Smooth muscle cell (in vitro differentiated cells): ENCODE data around the gene RFX3. TPM values are rescaled to one million over a fixed set of nuclear protein-coding genes. Genes with fewer than 3 reads are reported as not detected.
"Not testable (repeated sequence)": the region's sequence is repeated elsewhere in the genome, so short reads cannot be mapped to it uniquely, and the experiment has no call there.

ENCODE experiments used
- DNase-seq: peaks from one replicate; lab custom pipeline; 2025; ENCODE audit not compliant: unreplicated experiment; lab: John Stamatoyannopoulos, UW
- H2AFZ ChIP-seq: fragments of 200-600 bp; sonication (generic); 2 replicates; pipeline ENCODE4 v1.6.0; 2016; ENCODE audit warnings: antibody characterized with exemption, low read depth, mild to moderate bottlenecking
- H3F3A ChIP-seq: fragments of 200-600 bp; sonication (generic); 2 replicates; pipeline ENCODE4 v1.6.0; 2017; ENCODE audit warnings: antibody characterized with exemption, low read depth
- H3K27ac ChIP-seq: fragments of 200-600 bp; sonication (generic); 2 replicates; pipeline ENCODE4 v1.5.1; 2016; ENCODE audit warnings: low read depth, mild to moderate bottlenecking
- H3K27me3 ChIP-seq: fragments of 200-600 bp; sonication (generic); 2 replicates; pipeline ENCODE4 v1.6.1; 2016; ENCODE audit warnings: low read depth, mild to moderate bottlenecking
- H3K36me3 ChIP-seq: fragments of 200-600 bp; sonication (generic); 2 replicates; pipeline ENCODE4 v1.5.1; 2016; ENCODE audit warnings: low read depth
- H3K4me1 ChIP-seq: fragments of 200-600 bp; sonication (generic); 2 replicates; pipeline ENCODE4 v1.5.1; 2016; ENCODE audit warnings: low read depth
- H3K4me2 ChIP-seq: fragments of 200-600 bp; sonication (generic); 2 replicates; pipeline ENCODE4 v1.6.0; 2016; ENCODE audit warnings: mild to moderate bottlenecking
- H3K4me3 ChIP-seq: fragments of 200-600 bp; sonication (generic); 2 replicates; pipeline ENCODE4 v1.5.1; 2016; ENCODE audit warnings: mild to moderate bottlenecking
- H3K79me2 ChIP-seq: fragments of 200-600 bp; sonication (generic); 2 replicates; pipeline ENCODE4 v1.6.0; 2016; ENCODE audit warnings: low read depth, mild to moderate bottlenecking
- H3K9ac ChIP-seq: fragments of 200-600 bp; sonication (generic); 2 replicates; pipeline ENCODE4 v1.6.0; 2016; ENCODE audit warnings: low read depth
- H3K9me3 ChIP-seq: fragments of 200-600 bp; sonication (generic); replicated peaks from 2 replicates; pipeline ENCODE4 v1.5.1; 2016; ENCODE audit warnings: low read depth
- H4K20me1 ChIP-seq: fragments of 200-600 bp; sonication (generic); 2 replicates; pipeline ENCODE4 v1.6.0; 2016; ENCODE audit warnings: low read depth
- CTCF ChIP-seq: fragments of 200-600 bp; sonication (generic); IDR thresholded peaks from 2 replicates; pipeline ENCODE4 v1.5.1; 2017; ENCODE audit warnings: borderline replicate concordance, mild to moderate bottlenecking, antibody characterized with exemption; ENCODE audit not compliant: insufficient read depth, poor library complexity, severe bottlenecking
- WGBS: methylation state at CpG from one replicate; pipeline ENCODE4 v1.1.7; 2016; ENCODE audit warnings: low lambda C conversion rate; 5-methylcytosine and 5-hydroxymethylcytosine counted together
- polyA plus RNA-seq: library from polyadenylated mRNA; unstranded; fragments of >200 nt; fragmentation: Nextera tagmentation; extraction: Ambion mirVana; gene quantifications from 2 replicates; pipeline ENCODE4 v1.2.1, GENCODE V29; 2016
- total RNA-seq: library from RNA; depleted of rRNA; stranded (reverse); fragments of >200 nt; gene quantifications from 2 replicates; pipeline ENCODE4 v1.2.3, GENCODE V29; 2014

The RFX3 gene
- total and polyA plus RNA-seq, 2 experiments from 2014 or later: 4.4 to 14.1 TPM

- H3K4me1 ChIP-seq: peaks cover 12% of the 10 kb centered on the region
- no peaks in the 10 kb centered on the region for H3K9me3 ChIP-seq
- WGBS: 91% methylated on average over 2 of the region's 2 CpGs
- no peak for DNase-seq
- no peaks in the 10 kb centered on the region for H4K20me1 ChIP-seq
- H3K9ac ChIP-seq: no peak overlapping the region
- no peaks in the 10 kb centered on the region for H3K36me3 ChIP-seq
- H3K4me2 ChIP-seq: no peak overlapping the region
- H3K4me3 ChIP-seq: no peak overlapping the region
- no peaks in the 10 kb centered on the region for H3K79me2 ChIP-seq
- H3K27me3 ChIP-seq: no peaks in the 10 kb centered on the region
- H3F3A ChIP-seq: no peaks in the 10 kb centered on the region
- no peak overlapping the region for H3K27ac ChIP-seq
- no peak for TF ChIP-seq CTCF
- H2AFZ ChIP-seq: no peak overlapping the region
Observed at GRCh38 chr9:3308609-3309008, 217.2 kb downstream of the RFX3 start.

- 100% methylated on average over 1 of the region's 1 CpG for WGBS
- not testable (repeated sequence) for H3K9ac ChIP-seq, H3K4me1 ChIP-seq, H3K79me2 ChIP-seq, H3K4me3 ChIP-seq, H3F3A ChIP-seq, H2AFZ ChIP-seq, H3K27ac ChIP-seq, H3K9me3 ChIP-seq, H3K27me3 ChIP-seq, H3K36me3 ChIP-seq, H4K20me1 ChIP-seq, DNase-seq, H3K4me2 ChIP-seq
Observed at GRCh38 chr9:3304388-3304787, 221.4 kb downstream of the RFX3 start.

- no peak overlapping the region for H3K4me2 ChIP-seq
- H3K4me3 ChIP-seq: no peak overlapping the region
- no peaks in the 10 kb centered on the region for H3F3A ChIP-seq
Observed at GRCh38 chr9:3299872-3300271, 225.9 kb downstream of the RFX3 start.

GRCh38 chr9:3296536-3296935 is 229.3 kb downstream of the RFX3 start:
- H3K4me1 ChIP-seq: no peaks in the 10 kb centered on the region
- H4K20me1 ChIP-seq: no peaks in the 10 kb centered on the region
- TF ChIP-seq CTCF: no peak
- H2AFZ ChIP-seq: no peak overlapping the region
- no peaks in the 10 kb centered on the region for H3K27me3 ChIP-seq
- H3K9ac ChIP-seq: no peak overlapping the region
- no peaks in the 10 kb centered on the region for H3K79me2 ChIP-seq
- 86% methylated on average over 4 of the region's 4 CpGs for WGBS
- H3F3A ChIP-seq: no peaks in the 10 kb centered on the region
- no peak for DNase-seq
- H3K27ac ChIP-seq: no peak overlapping the region
- no peaks in the 10 kb centered on the region for H3K9me3 ChIP-seq
- H3K4me3 ChIP-seq: no peak overlapping the region
- no peak overlapping the region for H3K4me2 ChIP-seq
- H3K36me3 ChIP-seq: no peaks in the 10 kb centered on the region

More at GRCh38 chr9:3299872-3300271, 225.9 kb downstream of the RFX3 start:
- no peaks in the 10 kb centered on the region for H4K20me1 ChIP-seq
- no peak for DNase-seq
- WGBS: 97% methylated on average over 2 of the region's 2 CpGs
- H3K27me3 ChIP-seq: no peaks in the 10 kb centered on the region
- H3K36me3 ChIP-seq: no peaks in the 10 kb centered on the region
- H2AFZ ChIP-seq: no peak overlapping the region
- no peaks in the 10 kb centered on the region for H3K9me3 ChIP-seq
- TF ChIP-seq CTCF: no peak
- H3K9ac ChIP-seq: no peak overlapping the region
- no peaks in the 10 kb centered on the region for H3K4me1 ChIP-seq
- no peak overlapping the region for H3K27ac ChIP-seq
- H3K79me2 ChIP-seq: no peaks in the 10 kb centered on the region
